HepG2 (cell line): ENCODE data around the gene ATF3. TPM values are rescaled to one million over a fixed set of nuclear protein-coding genes. Genes with fewer than 3 reads are reported as not detected.

Source experiments
- ATAC-seq: fragments of 200-7000 bp; cut with Tn5 transposase; 3 replicates; pipeline ENCODE4 v1.9.1; 2020; ENCODE audit warnings: mild to moderate bottlenecking, moderate library complexity
- BruUV-seq: library from RNA; stranded (reverse); fragments of 400-500 nt; replicated peaks from 2 replicates; lab custom pipeline; 2021; lab: Mats Ljungman, UMichigan
- CTCF ChIA-PET: fragments of 300-600 bp; formaldehyde crosslinking; extraction: SDS; loops from one replicate; lab custom pipeline; 2021; ENCODE audit warnings: low total read pairs, inconsistent platforms, low intra/inter-chr PET ratio; lab: Yijun Ruan, JAX
- POLR2A ChIA-PET: fragments of 350-600 bp; sonication (Branson Sonifier 250); formaldehyde crosslinking; loops from one replicate; lab custom pipeline; 2020; ENCODE audit warnings: antibody characterized with exemption, inconsistent platforms; lab: Yijun Ruan, JAX
- DNase-seq: peaks from one replicate; pipeline ENCODE4 v3.0.0-alpha.2; 2015; ENCODE audit warnings: low spot score
- FAIRE-seq: peaks from 3 replicates; lab custom pipeline; 2011; peaks lifted over from hg19 to GRCh38; lab: Jason Lieb, UNC
- H2AFZ ChIP-seq: one replicate; pipeline ENCODE4 v1.6.1; 2011; ENCODE audit warnings: low read length, inconsistent platforms
- H3K27ac ChIP-seq: fragments of 300-600 bp; 3 replicates; pipeline ENCODE4 v1.8.0; 2011; ENCODE audit warnings: mixed run types, mild to moderate bottlenecking, mixed read lengths, low read length, inconsistent platforms; ENCODE audit not compliant: insufficient read depth; ENCODE audit errors: extremely low read length
- H3K27me3 ChIP-seq, 2 experiments: fragments of 200-600 bp in 1 of 2; 2 replicates in 1 of 2; 3 replicates in 1 of 2; pipeline versions ENCODE4 v1.6.0 to v1.8.0; 2011; ENCODE audit warnings: low read length in 2 of 2, mild to moderate bottlenecking in 2 of 2, moderate library complexity in 2 of 2, inconsistent platforms in 1 of 2; ENCODE audit not compliant: insufficient read depth in 2 of 2, control insufficient read depth in 1 of 2
- H3K36me3 ChIP-seq, 2 experiments: fragments of 200-600 bp in 1 of 2; replicated peaks in 1 of 2; 2 replicates in 1 of 2; 3 replicates in 1 of 2; pipeline versions ENCODE4 v1.5.1 to v1.8.0; 2011; ENCODE audit warnings: low read length in 2 of 2, inconsistent platforms in 1 of 2; ENCODE audit not compliant: insufficient read depth in 2 of 2, control insufficient read depth in 1 of 2
- H3K4me1 ChIP-seq: 2 replicates; pipeline ENCODE4 v1.5.1; 2012; ENCODE audit warnings: low read length, inconsistent platforms; ENCODE audit not compliant: insufficient read depth
- H3K4me2 ChIP-seq: 2 replicates; pipeline ENCODE4 v1.6.0; 2011; ENCODE audit warnings: low read depth, low read length, inconsistent platforms
- H3K4me3 ChIP-seq, 3 experiments: fragments of 200-600 bp in 1 of 3; sonication (generic), shearing (Covaris generic) in 1 of 3; replicated peaks in 1 of 3; 2 replicates each; pipeline ENCODE4 v1.5.1; 2011 to 2016; ENCODE audit warnings: low read length in 3 of 3, inconsistent platforms in 2 of 3, low read depth in 2 of 3, mild to moderate bottlenecking in 2 of 3, control low read depth in 1 of 3, mixed read lengths in 1 of 3; ENCODE audit not compliant: insufficient read depth in 1 of 3
- H3K79me2 ChIP-seq: one replicate; pipeline ENCODE4 v1.6.1; 2011; ENCODE audit warnings: low read length, inconsistent platforms; ENCODE audit not compliant: insufficient read depth
- H3K9ac ChIP-seq: 2 replicates; pipeline ENCODE4 v1.6.0; 2011; ENCODE audit warnings: mild to moderate bottlenecking, low read depth, low read length, inconsistent platforms; ENCODE audit not compliant: insufficient read depth
- H3K9me3 ChIP-seq: 2 replicates; pipeline ENCODE4 v1.5.1; 2012; ENCODE audit warnings: mild to moderate bottlenecking, low read length
- H4K20me1 ChIP-seq: 2 replicates; pipeline ENCODE4 v1.6.0; 2011; ENCODE audit warnings: inconsistent platforms, mild to moderate bottlenecking, low read length, moderate library complexity; ENCODE audit not compliant: insufficient read depth
- CEBPB ChIP-seq: IDR thresholded peaks from 2 replicates; pipeline ENCODE4 v1.6.1; 2011; ENCODE audit warnings: low read depth, low read length, improper control_type of control experiment, borderline replicate concordance
- FOSL2 ChIP-seq: sonication (generic); formaldehyde crosslinking; IDR thresholded peaks from 2 replicates; pipeline ENCODE4 v1.4.0; 2020; ENCODE audit warnings: missing genetic modification reagents
- MTERF4 ChIP-seq: sonication (generic); formaldehyde crosslinking; IDR thresholded peaks from 2 replicates; pipeline ENCODE4 v1.8.0; 2023; ENCODE audit warnings: mild to moderate bottlenecking, missing genetic modification reagents
- ZFY ChIP-seq: sonication (generic); formaldehyde crosslinking; IDR thresholded peaks from 2 replicates; pipeline ENCODE4 v1.4.0; 2020; ENCODE audit warnings: missing genetic modification reagents
- WGBS: methylation state at CpG from one replicate; pipeline ENCODE4 v1.1.6; 2017; ENCODE audit warnings: low lambda C conversion rate; 5-methylcytosine and 5-hydroxymethylcytosine counted together
- in situ Hi-C: cut with HindIII; loops from 2 replicates; pipeline ENCODE4 v1.10.0; 2017; ENCODE audit warnings: low pct_unique_long_range_greater_than_20kb; ENCODE audit not compliant: extremely low pct_ligation_motif_present
- intact Hi-C: fragments of 100-400 bp; cut with micrococcal nuclease; formaldehyde crosslinking; loops from one replicate; pipeline ENCODE4 v1.10.0; 2022; ENCODE audit not compliant: unreplicated experiment
- polyA plus RNA-seq, 8 experiments: library from polyadenylated mRNA; depleted of rRNA in 3 of 8; stranded (reverse) in 7 of 8; unstranded in 1 of 8; fragments of >200 nt; fragmentation: Illumina TruSeq in 4 of 8; extraction: Trizol in 4 of 8; gene quantifications; 2 replicates each; pipeline versions ENCODE4 v1.2.1 to v1.2.3, GENCODE V29; 2011 to 2016; ENCODE audit warnings: low read depth in 4 of 8, missing spikeins in 1 of 8, mixed read lengths in 1 of 8; ENCODE audit not compliant: insufficient read depth in 1 of 8
- total RNA-seq, 5 experiments: library from RNA; depleted of rRNA; stranded (reverse); fragments of >200 nt; fragmentation: Illumina TruSeq; extraction: Trizol; gene quantifications; 2 replicates each; pipeline ENCODE4 v1.2.3, GENCODE V29; 2016; ENCODE audit warnings: low read depth in 1 of 5
- TF ChIP-seq, protein P1 (sequence below): sonication (generic); formaldehyde crosslinking; IDR thresholded peaks from 2 replicates; pipeline ENCODE4 v1.8.1; 2023; ENCODE audit warnings: mild to moderate bottlenecking, missing genetic modification reagents, borderline replicate concordance
- TF ChIP-seq, protein P2 (sequence below): sonication (generic); formaldehyde crosslinking; IDR thresholded peaks from 2 replicates; pipeline ENCODE4 v1.4.0; 2020; ENCODE audit warnings: missing genetic modification reagents

Gene ATF3
- total and polyA plus RNA-seq, 2 of the 13 experiments (the other 11 are each of a cell fraction or from before 2014, with no cell fraction given): 5.0 to 13.0 TPM

GRCh38 chr1:212589446-212589845, 19.1 kb upstream of the ATF3 start:
- intact Hi-C loops: no loop called here
- POLR2A ChIA-PET: interaction anchor here (1.4 kb wide), 1 partner anchor 19 kb away, joined by 4 read pairs; the partner anchor contains the start of gene ATF3
- Histone ChIP-seq H3K4me3 (no peak overlapping the region), H3K27me3 (peaks cover 3 to 32% of the 10 kb centered on the region in 2 experiments; a peak in 4 of 5 replicates), H4K20me1 (no peaks in the 10 kb centered on the region), H3K9me3 (no peaks in the 10 kb centered on the region)
- in situ Hi-C loops: no loop called here
- no TSS peak for BruUV-seq
- WGBS: 19% methylated on average over 3 of the region's 3 CpGs
- TF ChIP-seq CEBPB (peak; percentile 56; the same call in 1 of the 2 replicates), ZFY (CRISPR knock-in tag) (no peak), FOSL2 (no peak), MTERF4 (no peak)
- TF ChIP-seq, protein P1, sequence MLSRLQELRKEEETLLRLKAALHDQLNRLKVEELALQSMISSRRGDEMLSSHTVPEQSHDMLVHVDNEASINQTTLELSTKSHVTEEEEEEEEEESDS (CRISPR knock-in tag): no peak
- TF ChIP-seq, protein P2, sequence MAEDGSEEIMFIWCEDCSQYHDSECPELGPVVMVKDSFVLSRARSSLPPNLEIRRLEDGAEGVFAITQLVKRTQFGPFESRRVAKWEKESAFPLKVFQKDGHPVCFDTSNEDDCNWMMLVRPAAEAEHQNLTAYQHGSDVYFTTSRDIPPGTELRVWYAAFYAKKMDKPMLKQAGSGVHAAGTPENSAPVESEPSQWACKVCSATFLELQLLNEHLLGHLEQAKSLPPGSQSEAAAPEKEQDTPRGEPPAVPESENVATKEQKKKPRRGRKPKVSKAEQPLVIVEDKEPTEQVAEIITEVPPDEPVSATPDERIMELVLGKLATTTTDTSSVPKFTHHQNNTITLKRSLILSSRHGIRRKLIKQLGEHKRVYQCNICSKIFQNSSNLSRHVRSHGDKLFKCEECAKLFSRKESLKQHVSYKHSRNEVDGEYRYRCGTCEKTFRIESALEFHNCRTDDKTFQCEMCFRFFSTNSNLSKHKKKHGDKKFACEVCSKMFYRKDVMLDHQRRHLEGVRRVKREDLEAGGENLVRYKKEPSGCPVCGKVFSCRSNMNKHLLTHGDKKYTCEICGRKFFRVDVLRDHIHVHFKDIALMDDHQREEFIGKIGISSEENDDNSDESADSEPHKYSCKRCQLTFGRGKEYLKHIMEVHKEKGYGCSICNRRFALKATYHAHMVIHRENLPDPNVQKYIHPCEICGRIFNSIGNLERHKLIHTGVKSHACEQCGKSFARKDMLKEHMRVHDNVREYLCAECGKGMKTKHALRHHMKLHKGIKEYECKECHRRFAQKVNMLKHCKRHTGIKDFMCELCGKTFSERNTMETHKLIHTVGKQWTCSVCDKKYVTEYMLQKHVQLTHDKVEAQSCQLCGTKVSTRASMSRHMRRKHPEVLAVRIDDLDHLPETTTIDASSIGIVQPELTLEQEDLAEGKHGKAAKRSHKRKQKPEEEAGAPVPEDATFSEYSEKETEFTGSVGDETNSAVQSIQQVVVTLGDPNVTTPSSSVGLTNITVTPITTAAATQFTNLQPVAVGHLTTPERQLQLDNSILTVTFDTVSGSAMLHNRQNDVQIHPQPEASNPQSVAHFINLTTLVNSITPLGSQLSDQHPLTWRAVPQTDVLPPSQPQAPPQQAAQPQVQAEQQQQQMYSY (CRISPR knock-in tag): no peak
- TF ChIP-seq, all 625 proteins: peak for 1
- CTCF ChIA-PET: no interaction called here
- Histone ChIP-seq H3K9ac (no peak overlapping the region), H3K27ac (no peak overlapping the region), H3K36me3 (no peaks in the 10 kb centered on the region), H3K4me1 (no peaks in the 10 kb centered on the region), H3K4me2 (no peak overlapping the region), H3K79me2 (no peaks in the 10 kb centered on the region), H2AFZ (no peak overlapping the region)
- DNase-seq (no peak), ATAC-seq (no peak), FAIRE-seq (no peak)
